ENCODE results near the gene HIP1R.

HIP1R gene

DNA sequence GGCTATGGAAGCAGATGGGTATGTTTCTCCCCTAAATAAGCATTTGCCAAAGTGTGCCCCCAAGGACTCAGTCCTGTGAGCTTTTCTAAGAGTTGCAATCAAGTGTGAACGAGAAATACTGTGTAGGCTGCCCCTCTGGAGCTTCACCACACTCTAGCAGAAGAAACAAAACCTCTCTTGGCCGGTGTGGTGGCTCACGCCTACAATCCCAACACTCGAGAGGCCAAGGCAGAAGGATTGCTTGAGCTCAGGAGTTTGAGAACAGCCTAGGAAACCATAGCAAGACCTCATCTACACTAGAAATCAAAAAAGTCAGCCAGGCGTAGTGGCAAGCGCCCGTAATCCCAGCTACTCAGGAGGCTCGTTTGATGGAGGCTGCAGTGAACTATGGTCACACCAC lies 50.9 kb downstream of the HIP1R start:
- Histone ChIP-seq H3K27ac (ENCODE audit: insufficient read depth in 1 of 2, low read depth in 1 of 2, low read length in 2 of 2, poor library complexity in 1 of 2, severe bottlenecking in 2 of 2) (peak overlapping the region; percentile 90 to 95), H3K9me3 (ENCODE audit: control extremely low read depth in 1 of 5, control insufficient read depth in 4 of 5, insufficient read depth in 2 of 5, low read depth in 1 of 5, low read length in 4 of 5) (no peaks in the 10 kb centered on the region), H3K27me3 (replicated peaks in 2 of 5; ENCODE audit: control insufficient read depth in 4 of 5, insufficient read depth in 5 of 5, low read length in 4 of 5) (no peaks in the 10 kb centered on the region), H3K4me3 (ENCODE audit: control insufficient read depth in 1 of 7, extremely low read depth in 1 of 7, insufficient read depth in 4 of 7, low read depth in 2 of 7, low read length in 6 of 7) (peak overlapping the region in 3 of 7 experiments; percentile 6 to 72 (median 7)), H3K4me1 (ENCODE audit: control extremely low read depth in 1 of 4, control insufficient read depth in 4 of 4, insufficient read depth in 4 of 4, low read length in 3 of 4) (peaks cover 54 to 96% (median 92%) of the 10 kb centered on the region in 4 experiments), H3K36me3 (ENCODE audit: control insufficient read depth in 4 of 4, insufficient read depth in 4 of 4, low read length in 3 of 4) (peaks cover 0 to 1% (median 0%) of the 10 kb centered on the region in 4 experiments)
- no peak for DNase-seq
- POLR2A ChIA-PET: interaction anchor here (0.6 kb wide), 1 partner anchor 14 kb away, joined by 3 read pairs; no protein-coding TSS in a partner anchor
- WGBS (ENCODE audit: insufficient coverage): 93% methylated on average over 6 of the region's 8 CpGs
- CTCF ChIA-PET: interaction anchor here (1.0 to 13.7 kb wide), 7 partner anchors 12 to 92 kb away, joined by 3 to 171 read pairs (median 6); no protein-coding TSS in a partner anchor

DNA sequence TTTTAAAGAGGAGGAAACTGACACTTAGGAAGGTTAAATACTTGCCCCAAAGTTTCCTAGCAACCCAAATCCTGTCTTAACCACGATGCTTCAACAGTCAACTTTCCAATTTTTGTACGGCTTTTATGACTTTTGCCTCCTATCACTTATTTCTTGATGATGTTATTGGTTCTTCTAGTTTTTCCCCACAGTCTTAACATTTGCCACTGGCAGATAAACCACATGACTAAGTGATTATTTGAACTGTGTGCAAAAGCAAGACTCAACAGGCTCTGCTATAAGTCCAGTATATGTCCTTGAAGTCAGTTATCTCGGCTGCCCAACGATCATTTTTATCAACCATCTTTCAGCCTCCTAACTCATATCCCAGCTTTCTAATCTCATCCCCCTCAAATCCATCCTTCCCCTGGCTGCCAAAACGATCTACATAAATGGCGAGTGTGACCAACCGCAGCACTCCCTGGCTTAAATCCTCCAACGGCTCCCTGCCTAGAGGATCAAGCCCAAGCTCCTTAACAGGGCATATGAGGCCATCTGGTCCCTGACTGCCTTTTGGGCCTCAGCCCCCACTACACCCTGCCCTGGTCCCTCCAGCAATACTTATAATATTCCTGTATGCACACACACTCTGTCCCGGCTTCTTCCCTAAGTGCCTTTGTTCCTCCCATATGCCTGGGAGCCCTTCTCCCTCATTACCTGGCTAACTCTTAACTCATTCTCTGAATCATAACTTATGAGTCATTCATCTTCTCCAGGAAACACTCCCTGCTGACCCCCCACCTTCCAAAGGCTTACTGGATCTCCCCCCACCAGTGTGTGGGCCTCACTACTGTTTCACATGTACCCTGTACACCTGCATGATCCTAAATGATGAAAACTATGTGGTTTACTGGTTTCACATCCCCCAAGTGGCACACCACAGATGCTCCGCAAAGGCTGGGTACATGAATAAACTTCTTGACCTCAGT lies 51.9 kb downstream of the HIP1R start:
- 61% methylated on average over 10 of the region's 10 CpGs for WGBS (ENCODE audit: insufficient coverage)
- POLR2A ChIA-PET: interaction anchor here (1.3 kb wide), 1 partner anchor 15 kb away, joined by 4 read pairs; no protein-coding TSS in a partner anchor
- Histone ChIP-seq H3K4me3 (ENCODE audit: control insufficient read depth in 1 of 7, extremely low read depth in 1 of 7, insufficient read depth in 4 of 7, low read depth in 2 of 7, low read length in 6 of 7) (peak overlapping the region in 4 of 7 experiments; percentile 27 to 75 (median 50)), H3K9me3 (ENCODE audit: control extremely low read depth in 1 of 5, control insufficient read depth in 4 of 5, insufficient read depth in 2 of 5, low read depth in 1 of 5, low read length in 4 of 5) (no peaks in the 10 kb centered on the region), H3K4me1 (ENCODE audit: control extremely low read depth in 1 of 4, control insufficient read depth in 4 of 4, insufficient read depth in 4 of 4, low read length in 3 of 4) (peaks cover 56 to 96% (median 92%) of the 10 kb centered on the region in 4 experiments), H3K27me3 (replicated peaks in 2 of 5; ENCODE audit: control insufficient read depth in 4 of 5, insufficient read depth in 5 of 5, low read length in 4 of 5) (no peaks in the 10 kb centered on the region), H3K27ac (ENCODE audit: insufficient read depth in 1 of 2, low read depth in 1 of 2, low read length in 2 of 2, poor library complexity in 1 of 2, severe bottlenecking in 2 of 2) (peak overlapping the region; percentile 90 to 95), H3K36me3 (ENCODE audit: control insufficient read depth in 4 of 4, insufficient read depth in 4 of 4, low read length in 3 of 4) (peaks cover 0 to 3% (median 0%) of the 10 kb centered on the region in 4 experiments)
- DNase-seq: peak in 2 of 3 donors; percentile 66 to 77
- CTCF ChIA-PET: interaction anchor here (1.0 to 13.8 kb wide), 10 partner anchors 7 to 93 kb away, joined by 3 to 171 read pairs (median 6); no protein-coding TSS in a partner anchor

DNA sequence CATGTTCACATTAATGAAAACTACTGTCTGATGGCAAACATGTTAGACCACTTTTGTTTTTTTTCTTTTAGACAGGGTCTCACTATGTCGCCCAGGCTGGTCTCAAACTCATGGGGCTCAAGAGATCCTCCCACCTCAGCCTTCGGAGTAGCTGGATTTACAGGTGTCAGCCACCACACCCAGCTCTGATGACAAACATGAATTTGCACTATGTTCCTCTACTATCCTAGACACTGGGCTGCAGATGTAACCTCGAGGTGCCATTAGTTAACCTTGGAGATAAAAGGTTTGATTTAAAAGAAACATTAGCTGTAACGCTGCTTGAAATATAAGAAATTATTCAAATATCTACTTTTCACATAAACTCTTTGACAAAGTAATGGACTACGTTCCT lies 52.6 kb downstream of the HIP1R start:
- Histone ChIP-seq H3K27me3 (replicated peaks in 2 of 5; ENCODE audit: control insufficient read depth in 4 of 5, insufficient read depth in 5 of 5, low read length in 4 of 5) (no peaks in the 10 kb centered on the region), H3K4me1 (ENCODE audit: control extremely low read depth in 1 of 4, control insufficient read depth in 4 of 4, insufficient read depth in 4 of 4, low read length in 3 of 4) (peaks cover 56 to 96% (median 92%) of the 10 kb centered on the region in 4 experiments), H3K4me3 (ENCODE audit: control insufficient read depth in 1 of 7, extremely low read depth in 1 of 7, insufficient read depth in 4 of 7, low read depth in 2 of 7, low read length in 6 of 7) (peak overlapping the region in 5 of 7 experiments; percentile 5 to 75 (median 57)), H3K27ac (ENCODE audit: insufficient read depth in 1 of 2, low read depth in 1 of 2, low read length in 2 of 2, poor library complexity in 1 of 2, severe bottlenecking in 2 of 2) (peak overlapping the region; percentile 90 to 95), H3K9me3 (ENCODE audit: control extremely low read depth in 1 of 5, control insufficient read depth in 4 of 5, insufficient read depth in 2 of 5, low read depth in 1 of 5, low read length in 4 of 5) (no peaks in the 10 kb centered on the region), H3K36me3 (ENCODE audit: control insufficient read depth in 4 of 4, insufficient read depth in 4 of 4, low read length in 3 of 4) (peaks cover 0 to 3% (median 0%) of the 10 kb centered on the region in 4 experiments)
- DNase-seq: no peak
- ChIA-PET POLR2A (interaction anchor here (0.5 to 2.1 kb wide), 4 partner anchors 11 to 345 kb away, joined by 3 to 5 read pairs (median 4); partner anchors contain the start of gene MPHOSPH9), CTCF (interaction anchor here (1.0 to 13.8 kb wide), 11 partner anchors 7 to 61 kb away, joined by 3 to 171 read pairs (median 5); no protein-coding TSS in a partner anchor)
- 75% methylated on average over 3 of the region's 5 CpGs for WGBS (ENCODE audit: insufficient coverage)

DNA sequence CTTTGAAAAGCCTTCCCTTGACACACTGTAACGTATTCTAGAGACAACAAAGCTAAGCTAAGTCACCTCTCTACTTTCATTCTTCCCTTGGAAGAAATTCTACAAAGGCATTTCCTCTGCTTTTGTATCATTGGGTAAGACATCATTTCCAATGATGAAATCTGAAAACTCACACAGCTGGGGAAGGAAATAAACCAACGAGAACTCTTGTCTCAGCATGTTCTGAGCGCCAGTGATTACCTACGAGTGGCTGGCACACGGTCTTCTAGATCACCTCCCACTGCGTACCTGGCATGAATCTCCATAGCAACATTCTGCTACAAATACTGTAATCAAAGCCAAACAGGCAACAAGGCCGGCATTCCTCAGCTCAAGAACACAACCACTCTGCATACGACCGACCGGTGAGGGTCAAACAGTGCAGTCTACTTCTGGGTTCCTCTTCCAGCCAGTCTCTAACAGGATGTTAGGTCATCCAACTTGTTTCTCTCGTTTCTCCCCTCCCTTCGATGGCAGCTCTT lies 53.0 kb downstream of the HIP1R start:
- DNase-seq: peak; percentile 76 to 94 (median 91)
- H3K4me1 ChIP-seq (ENCODE audit: control extremely low read depth in 1 of 4, control insufficient read depth in 4 of 4, insufficient read depth in 4 of 4, low read length in 3 of 4): peaks cover 56 to 96% (median 91%) of the 10 kb centered on the region in 4 experiments

DNA sequence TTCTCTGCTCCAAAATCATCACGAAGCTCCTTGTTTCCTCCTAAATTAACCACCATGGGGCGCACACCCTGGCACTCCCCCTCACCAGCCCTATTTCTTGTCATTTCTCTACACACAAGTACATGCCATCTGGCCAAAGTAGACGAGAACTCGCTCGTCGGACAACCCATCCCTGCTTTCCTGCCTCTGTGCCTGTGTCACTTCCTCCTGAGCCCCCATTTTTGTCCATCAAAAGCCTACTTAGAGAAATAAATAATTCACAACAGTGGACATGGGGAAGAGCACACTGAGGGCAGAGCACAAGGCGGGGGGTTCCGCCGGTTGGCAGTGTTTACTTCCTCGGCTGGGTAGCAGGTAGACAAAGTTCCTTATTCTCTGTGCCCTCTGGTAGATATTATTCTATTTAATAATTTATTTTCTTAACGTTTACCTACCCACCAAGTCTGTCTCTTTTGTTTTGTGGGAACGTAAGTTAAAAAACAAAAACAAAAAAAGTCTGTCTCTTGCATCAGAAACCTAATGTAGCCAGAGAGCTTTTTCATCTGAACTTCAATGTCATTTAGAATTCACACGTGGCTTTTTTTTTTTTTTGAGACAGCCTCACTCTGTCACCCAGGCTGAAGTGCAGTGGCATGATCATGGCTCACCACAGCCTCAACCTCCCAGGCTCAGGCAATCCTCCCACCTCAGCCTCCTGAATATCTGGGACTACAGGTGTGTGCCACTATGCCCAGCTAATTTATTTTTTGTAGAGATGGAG lies 54.7 kb downstream of the HIP1R start:
- WGBS (ENCODE audit: insufficient coverage): 0% methylated on average over 5 of the region's 13 CpGs
- Histone ChIP-seq H3K4me3 (ENCODE audit: control insufficient read depth in 1 of 7, extremely low read depth in 1 of 7, insufficient read depth in 4 of 7, low read depth in 2 of 7, low read length in 6 of 7) (peak overlapping the region in 4 of 7 experiments; percentile 16 to 99 (median 56)), H3K9me3 (ENCODE audit: control extremely low read depth in 1 of 5, control insufficient read depth in 4 of 5, insufficient read depth in 2 of 5, low read depth in 1 of 5, low read length in 4 of 5) (no peaks in the 10 kb centered on the region), H3K27me3 (replicated peaks in 2 of 5; ENCODE audit: control insufficient read depth in 4 of 5, insufficient read depth in 5 of 5, low read length in 4 of 5) (no peaks in the 10 kb centered on the region), H3K36me3 (ENCODE audit: control insufficient read depth in 4 of 4, insufficient read depth in 4 of 4, low read length in 3 of 4) (peaks cover 0 to 7% (median 0%) of the 10 kb centered on the region in 4 experiments), H3K27ac (ENCODE audit: insufficient read depth in 1 of 2, low read depth in 1 of 2, low read length in 2 of 2, poor library complexity in 1 of 2, severe bottlenecking in 2 of 2) (peak overlapping the region; percentile 90 to 95), H3K4me1 (ENCODE audit: control extremely low read depth in 1 of 4, control insufficient read depth in 4 of 4, insufficient read depth in 4 of 4, low read length in 3 of 4) (peaks cover 61 to 96% (median 91%) of the 10 kb centered on the region in 4 experiments)
- ChIA-PET POLR2A (interaction anchor here (0.6 to 2.1 kb wide), 4 partner anchors 9 to 246 kb away, joined by 3 to 5 read pairs (median 4); no protein-coding TSS in a partner anchor), CTCF (interaction anchor here (0.9 to 13.8 kb wide), 8 partner anchors 8 to 77 kb away, joined by 3 to 171 read pairs (median 8); partner anchors contain the start of gene ABCB9)
- peak; percentile 68 to 76 (median 72) for DNase-seq

More for the DNA sequence above, 53.0 kb downstream of the HIP1R start:
- ChIA-PET POLR2A (interaction anchor here (0.5 to 2.1 kb wide), 6 partner anchors 10 to 344 kb away, joined by 3 to 9 read pairs (median 4); partner anchors contain the start of gene MPHOSPH9), CTCF (interaction anchor here (0.7 to 13.8 kb wide), 11 partner anchors 8 to 78 kb away, joined by 3 to 171 read pairs (median 4); partner anchors contain the start of gene ABCB9)
- H3K27ac ChIP-seq (ENCODE audit: insufficient read depth in 1 of 2, low read depth in 1 of 2, low read length in 2 of 2, poor library complexity in 1 of 2, severe bottlenecking in 2 of 2): peak overlapping the region; percentile 90 to 95
- no peaks in the 10 kb centered on the region for H3K27me3 ChIP-seq (replicated peaks in 2 of 5; ENCODE audit: control insufficient read depth in 4 of 5, insufficient read depth in 5 of 5, low read length in 4 of 5)
- 3% methylated on average over 11 of the region's 12 CpGs for WGBS (ENCODE audit: insufficient coverage)
- peaks cover 0 to 5% (median 0%) of the 10 kb centered on the region in 4 experiments for H3K36me3 ChIP-seq (ENCODE audit: control insufficient read depth in 4 of 4, insufficient read depth in 4 of 4, low read length in 3 of 4)
- H3K4me3 ChIP-seq (ENCODE audit: control insufficient read depth in 1 of 7, extremely low read depth in 1 of 7, insufficient read depth in 4 of 7, low read depth in 2 of 7, low read length in 6 of 7): peak overlapping the region in 6 of 7 experiments; percentile 34 to 75 (median 54)
- no peaks in the 10 kb centered on the region for H3K9me3 ChIP-seq (ENCODE audit: control extremely low read depth in 1 of 5, control insufficient read depth in 4 of 5, insufficient read depth in 2 of 5, low read depth in 1 of 5, low read length in 4 of 5)
